GM23338 (cell line): ENCODE measurements around the gene ERF. TPM values are rescaled to one million over a fixed set of nuclear protein-coding genes. Genes with fewer than 3 reads are reported as not detected.
A peak's percentile ranks its signal among the peaks of the same experiment; 100 is the strongest.

Experiments
- ATAC-seq: fragments of 200-7000 bp; cut with Tn5 transposase; 3 replicates; pipeline ENCODE4 v1.9.1; 2020
- DNase-seq: peaks from one replicate; pipeline ENCODE4 v3.0.0-alpha.2; 2015; ENCODE audit warnings: low spot score
- H2AFZ ChIP-seq: fragments of 200-600 bp; sonication (generic); 2 replicates; pipeline ENCODE4 v1.8.0; 2016; ENCODE audit warnings: antibody characterized with exemption, mild to moderate bottlenecking, moderate library complexity
- H3F3A ChIP-seq: fragments of 200-600 bp; sonication (generic); replicated peaks from 2 replicates; pipeline ENCODE4 v1.8.0; 2017; ENCODE audit warnings: antibody characterized with exemption, mixed run types, low read depth
- H3K27ac ChIP-seq: fragments of 200-600 bp; sonication (generic); 2 replicates; pipeline ENCODE4 v1.6.1; 2016; ENCODE audit warnings: low read depth
- H3K27me3 ChIP-seq: fragments of 200-600 bp; sonication (generic); 2 replicates; pipeline ENCODE4 v1.8.0; 2016; ENCODE audit warnings: mild to moderate bottlenecking, mixed run types, moderate library complexity; ENCODE audit not compliant: insufficient read depth
- H3K36me3 ChIP-seq: fragments of 200-600 bp; sonication (generic); 2 replicates; pipeline ENCODE4 v1.8.0; 2016; ENCODE audit warnings: mild to moderate bottlenecking; ENCODE audit not compliant: insufficient read depth
- H3K4me1 ChIP-seq: fragments of 200-600 bp; sonication (generic); 2 replicates; pipeline ENCODE4 v1.8.0; 2016; ENCODE audit warnings: mild to moderate bottlenecking, moderate library complexity; ENCODE audit not compliant: insufficient read depth
- H3K4me2 ChIP-seq: fragments of 200-600 bp; sonication (generic); 2 replicates; pipeline ENCODE4 v1.7.1; 2017; ENCODE audit warnings: mixed run types
- H3K4me3 ChIP-seq: fragments of 200-600 bp; sonication (generic); 2 replicates; pipeline ENCODE4 v1.6.1; 2016; ENCODE audit warnings: mixed run types
- H3K79me2 ChIP-seq: fragments of 200-600 bp; sonication (generic); replicated peaks from 2 replicates; pipeline ENCODE4 v1.8.0; 2017; ENCODE audit warnings: mild to moderate bottlenecking; ENCODE audit not compliant: insufficient read depth
- H3K9me2 ChIP-seq: fragments of 200-600 bp; sonication (generic); 2 replicates; pipeline ENCODE4 v1.8.0; 2017; ENCODE audit not compliant: insufficient read depth
- H4K20me1 ChIP-seq: fragments of 200-600 bp; sonication (generic); replicated peaks from 2 replicates; pipeline ENCODE4 v1.8.0; 2017; ENCODE audit warnings: mild to moderate bottlenecking; ENCODE audit not compliant: insufficient read depth
- H3K27ac Mint-ChIP-seq: 2 replicates; pipeline ENCODE4 v1.8.0; 2020; ENCODE audit warnings: inconsistent platforms, mild to moderate bottlenecking, moderate library complexity, mixed read lengths
- H3K27me3 Mint-ChIP-seq: 3 replicates; pipeline ENCODE4 v1.8.0; 2022; ENCODE audit warnings: low read depth, mild to moderate bottlenecking, moderate library complexity, mixed read lengths, inconsistent platforms; ENCODE audit not compliant: insufficient read depth, poor library complexity
- H3K36me3 Mint-ChIP-seq: 3 replicates; pipeline ENCODE4 v1.8.0; 2021; ENCODE audit warnings: low read depth, mild to moderate bottlenecking, inconsistent platforms, moderate library complexity, mixed read lengths
- H3K4me1 Mint-ChIP-seq: 3 replicates; pipeline ENCODE4 v1.8.0; 2020; ENCODE audit warnings: mild to moderate bottlenecking, inconsistent platforms, mixed read lengths
- H3K4me3 Mint-ChIP-seq: 3 replicates; pipeline ENCODE4 v1.8.0; 2021; ENCODE audit warnings: moderate library complexity, mild to moderate bottlenecking, inconsistent platforms, mixed read lengths
- H3K9me3 Mint-ChIP-seq: 3 replicates; pipeline ENCODE4 v1.8.0; 2020; ENCODE audit warnings: moderate library complexity, mild to moderate bottlenecking, inconsistent platforms, mixed read lengths
- CREB1 ChIP-seq: fragments of 250-450 bp; sonication (Bioruptor Pico); IDR thresholded peaks from 2 replicates; pipeline ENCODE4 v1.5.0; 2020; ENCODE audit warnings: low read depth, mild to moderate bottlenecking, moderate library complexity
- EZH2 ChIP-seq: fragments of 200-600 bp; sonication (generic); IDR thresholded peaks from one replicate; pipeline ENCODE4 v1.8.0; 2017; ENCODE audit warnings: antibody characterized with exemption, mild to moderate bottlenecking, low read depth; ENCODE audit not compliant: unreplicated experiment
- EZH2phosphoT487 ChIP-seq: fragments of 200-600 bp; sonication (generic); IDR thresholded peaks from one replicate; pipeline ENCODE4 v1.8.1; 2018; ENCODE audit warnings: antibody characterized with exemption; ENCODE audit not compliant: unreplicated experiment
- JUNB ChIP-seq: IDR thresholded peaks from one replicate; pipeline ENCODE4 v1.6.1; 2016; ENCODE audit warnings: antibody characterized with exemption; ENCODE audit not compliant: unreplicated experiment
- NANOG ChIP-seq: IDR thresholded peaks from 2 replicates; pipeline ENCODE4 v1.6.1; 2016; ENCODE audit warnings: antibody characterized with exemption, borderline replicate concordance
- POLR2AphosphoS5 ChIP-seq: IDR thresholded peaks from 2 replicates; pipeline ENCODE4 v1.6.1; 2016; ENCODE audit warnings: antibody characterized with exemption, low read depth
- REST ChIP-seq: IDR thresholded peaks from one replicate; pipeline ENCODE4 v1.6.1; 2018; ENCODE audit warnings: antibody characterized with exemption; ENCODE audit not compliant: unreplicated experiment
- STAT1 ChIP-seq: IDR thresholded peaks from one replicate; pipeline ENCODE4 v1.6.1; 2016; ENCODE audit warnings: antibody characterized with exemption; ENCODE audit not compliant: unreplicated experiment
- ZNF114 ChIP-seq: fragments of 250-450 bp; sonication (Bioruptor Pico); IDR thresholded peaks from 2 replicates; pipeline ENCODE4 v1.5.0; 2020; ENCODE audit warnings: mild to moderate bottlenecking, moderate library complexity
- ZNF462 ChIP-seq: fragments of 250-450 bp; sonication (Bioruptor Pico); IDR thresholded peaks from 2 replicates; pipeline ENCODE4 v1.5.0; 2020; ENCODE audit warnings: mild to moderate bottlenecking, moderate library complexity
- polyA plus RNA-seq: library from polyadenylated mRNA; unstranded; fragments of >200 nt; fragmentation: Nextera tagmentation; extraction: Ambion mirVana; gene quantifications from 2 replicates; pipeline ENCODE4 v1.2.1, GENCODE V29; 2016
- total RNA-seq: library from RNA; depleted of rRNA; stranded (reverse); fragments of >200 nt; shearing (Covaris generic); gene quantifications from 2 replicates; pipeline ENCODE4 v1.2.3, GENCODE V29; 2014

ERF gene
- total and polyA plus RNA-seq, 2 experiments from 2014 or later = 29.4 to 49.4 TPM

GRCh38 chr19:42285988-42286348, 31.0 kb upstream of the ERF start:
- no peak for DNase-seq
- peaks cover 4% of the 10 kb centered on the region; the same call in 1 of the 2 replicates for H3K36me3 ChIP-seq
- no peaks in the 10 kb centered on the region for H3K9me2 ChIP-seq
- Mint-ChIP-seq H3K27me3 (peaks cover 21% of the 10 kb centered on the region), H3K4me3 (peak overlapping the region; percentile 86; the same call in 1 of the 3 replicates), H3K36me3 (peaks cover 12% of the 10 kb centered on the region; the same call in 2 of the 3 replicates), H3K9me3 (no peaks in the 10 kb centered on the region), H3K4me1 (peaks cover 27% of the 10 kb centered on the region), H3K27ac (0 out of 2 replicates have a peak overlapping the region, but pooled peaks have one; percentile 31)
- TF ChIP-seq NANOG = no peak
- H3K4me1 ChIP-seq = peaks cover 27% of the 10 kb centered on the region
- no peak overlapping the region; the same call in 1 of the 2 replicates for H3K4me3 ChIP-seq
- no peak overlapping the region for H2AFZ ChIP-seq
- H3K27ac ChIP-seq = no peak overlapping the region
- peaks cover 4% of the 10 kb centered on the region; the same call in 1 of the 2 replicates for H4K20me1 ChIP-seq
- no peaks in the 10 kb centered on the region for H3K27me3 ChIP-seq
- ATAC-seq = no peak
- H3K4me2 ChIP-seq = peak overlapping the region; percentile 98; the same call in 1 of the 2 replicates
- peaks cover 19% of the 10 kb centered on the region for H3F3A ChIP-seq
- H3K79me2 ChIP-seq = peaks cover 20% of the 10 kb centered on the region

- TF ChIP-seq EZH2 (no peak), CREB1 (CRISPR knock-in tag) (no peak), JUNB (no peak), NANOG (no peak), ZNF462 (CRISPR knock-in tag) (no peak), STAT1 (no peak), POLR2AphosphoS5 (no peak), REST (no peak), EZH2phosphoT487 (no peak), ZNF114 (CRISPR knock-in tag) (no peak)
- H2AFZ ChIP-seq = no peak overlapping the region
- peak overlapping the region; percentile 87 for H3K4me3 ChIP-seq
- peaks cover 27% of the 10 kb centered on the region for H3K4me1 Mint-ChIP-seq
- peaks cover 27% of the 10 kb centered on the region for H3K4me1 ChIP-seq
- peaks cover 20% of the 10 kb centered on the region for H3K79me2 ChIP-seq
- H3K27ac Mint-ChIP-seq = no peak overlapping the region
- no peaks in the 10 kb centered on the region for H3K27me3 ChIP-seq
- peaks cover 4% of the 10 kb centered on the region; the same call in 1 of the 2 replicates for H4K20me1 ChIP-seq
- H3K27me3 Mint-ChIP-seq = peaks cover 21% of the 10 kb centered on the region
- no peak for DNase-seq
- H3K9me2 ChIP-seq = no peaks in the 10 kb centered on the region
- peaks cover 12% of the 10 kb centered on the region; the same call in 2 of the 3 replicates for H3K36me3 Mint-ChIP-seq
- peak; percentile 2; the same call in 1 of the 3 replicates for ATAC-seq
- H3K4me2 ChIP-seq = peak overlapping the region; percentile 98; the same call in 1 of the 2 replicates
- no peak overlapping the region for H3K27ac ChIP-seq
- H3K4me3 Mint-ChIP-seq = peak overlapping the region; percentile 86
- peaks cover 19% of the 10 kb centered on the region for H3F3A ChIP-seq
- H3K9me3 Mint-ChIP-seq = no peaks in the 10 kb centered on the region
- peaks cover 4% of the 10 kb centered on the region; the same call in 1 of the 2 replicates for H3K36me3 ChIP-seq
These were observed 30.6 kb upstream of the ERF start for GRCh38 chr19:42285541-42285941.
